Neutrophil (primary cell): ENCODE data around the gene TRMO.

Experiments used
- H3K27ac ChIP-seq: fragments of 200-600 bp; sonication (generic); 2 replicates; pipeline ENCODE4 v1.5.1; 2016; ENCODE audit warnings: mild to moderate bottlenecking, moderate library complexity
- H3K27me3 ChIP-seq: fragments of 200-600 bp; sonication (generic); 2 replicates; pipeline ENCODE4 v1.6.0; 2016; ENCODE audit warnings: mild to moderate bottlenecking
- H3K36me3 ChIP-seq: fragments of 200-600 bp; sonication (generic); 2 replicates; pipeline ENCODE4 v1.5.1; 2017
- H3K4me1 ChIP-seq, 2 experiments: fragments of 200-600 bp in 1 of 2; sonication (generic) in 1 of 2; 1 replicate in 1 of 2; 2 replicates in 1 of 2; pipeline versions ENCODE4 v1.5.1 to v1.6.1; 2013 to 2016; ENCODE audit warnings: low read depth in 1 of 2, low read length in 1 of 2, mild to moderate bottlenecking in 1 of 2, moderate library complexity in 1 of 2; ENCODE audit not compliant: control insufficient read depth in 1 of 2, insufficient read depth in 1 of 2
- H3K4me3 ChIP-seq, 2 experiments: fragments of 200-600 bp in 1 of 2; sonication (generic) in 1 of 2; 1 replicate in 1 of 2; 2 replicates in 1 of 2; pipeline ENCODE4 v1.5.1; 2013 to 2016; ENCODE audit warnings: low read depth in 1 of 2, low read length in 1 of 2, mild to moderate bottlenecking in 1 of 2, moderate library complexity in 1 of 2
- H3K9me3 ChIP-seq: fragments of 200-600 bp; sonication (generic); 2 replicates; pipeline ENCODE4 v1.5.1; 2016
- CTCF ChIP-seq: fragments of 200-600 bp; sonication (generic); IDR thresholded peaks from 2 replicates; pipeline ENCODE4 v1.5.1; 2016; ENCODE audit warnings: antibody characterized with exemption

The TRMO gene

GRCh38 chr9:97928986-97929604 lies 6.8 kb upstream of the TRMO start:
- Histone ChIP-seq H3K36me3 (no peaks in the 10 kb centered on the region), H3K27ac (no peak overlapping the region), H3K9me3 (no peaks in the 10 kb centered on the region), H3K27me3 (no peaks in the 10 kb centered on the region), H3K4me1 (peaks cover 10 to 14% of the 10 kb centered on the region in 2 experiments), H3K4me3 (no peak overlapping the region)
- TF ChIP-seq CTCF = no peak

- no peaks in the 10 kb centered on the region for H3K9me3 ChIP-seq
These were observed 3.4 kb upstream of the TRMO start for GRCh38 chr9:97925497-97926334.

GRCh38 chr9:97924386-97924785 lies 2.1 kb upstream of the TRMO start:
- H3K4me1 ChIP-seq = peaks cover 52 to 55% of the 10 kb centered on the region in 2 experiments
- no peak for TF ChIP-seq CTCF
- no peaks in the 10 kb centered on the region for H3K36me3 ChIP-seq
- no peaks in the 10 kb centered on the region for H3K9me3 ChIP-seq
- H3K27me3 ChIP-seq = no peaks in the 10 kb centered on the region
- H3K4me3 ChIP-seq = peak overlapping the region; percentile 77 to 79
- peak overlapping the region; percentile 99 for H3K27ac ChIP-seq

More at GRCh38 chr9:97925497-97926334, 3.4 kb upstream of the TRMO start:
- H3K27ac ChIP-seq = no peak overlapping the region
- H3K4me1 ChIP-seq = peaks cover 39 to 43% of the 10 kb centered on the region in 2 experiments
- no peaks in the 10 kb centered on the region for H3K27me3 ChIP-seq
- TF ChIP-seq CTCF = no peak
- no peak overlapping the region for H3K4me3 ChIP-seq
- no peaks in the 10 kb centered on the region for H3K36me3 ChIP-seq

GRCh38 chr9:97923529-97924108 lies 1.3 kb upstream of the TRMO start:
- Histone ChIP-seq H3K4me3 (peak overlapping the region; percentile 77 to 79), H3K4me1 (peaks cover 56% of the 10 kb centered on the region in 2 experiments), H3K9me3 (no peaks in the 10 kb centered on the region), H3K36me3 (no peaks in the 10 kb centered on the region), H3K27me3 (no peaks in the 10 kb centered on the region), H3K27ac (peak overlapping the region; percentile 99)
- TF ChIP-seq CTCF = peak; percentile 80

GRCh38 chr9:97919217-97919813 lies 3.0 kb downstream of the TRMO start:
- H3K27ac ChIP-seq = peak overlapping the region; percentile 99
- no peaks in the 10 kb centered on the region for H3K27me3 ChIP-seq
- peaks cover 13% of the 10 kb centered on the region for H3K36me3 ChIP-seq
- no peak for TF ChIP-seq CTCF
- H3K4me3 ChIP-seq = no peak overlapping the region
- no peaks in the 10 kb centered on the region for H3K9me3 ChIP-seq
- peaks cover 48 to 54% of the 10 kb centered on the region in 2 experiments for H3K4me1 ChIP-seq
